A549 (cell line): ENCODE results near the gene UGT1A4. TPM values are rescaled to one million over a fixed set of nuclear protein-coding genes. Genes with fewer than 3 reads are reported as not detected.

Source experiments
- ATAC-seq, 2 experiments: fragments of 200-7000 bp in 1 of 2; fragments of >200 bp in 1 of 2; cut with Nextera tagmentation in 1 of 2; cut with Tn5 transposase in 1 of 2; 3 replicates each; pipeline versions ENCODE4 v1.8.0 to v1.9.1; 2018 to 2020; ENCODE audit warnings: mild to moderate bottlenecking in 1 of 2, moderate library complexity in 1 of 2
- CTCF ChIA-PET: fragments of 300-600 bp; sonication (Branson Sonifier 250); formaldehyde crosslinking; extraction: SDS; loops from one replicate; lab custom pipeline; 2021; ENCODE audit warnings: antibody characterized with exemption, inconsistent platforms; lab: Yijun Ruan, JAX
- POLR2A ChIA-PET: fragments of 350-600 bp; formaldehyde crosslinking; extraction: SDS; loops from one replicate; lab custom pipeline; 2021; ENCODE audit warnings: antibody characterized with exemption, inconsistent platforms; lab: Yijun Ruan, JAX
- DNase-seq, 2 experiments: peaks; one replicate each; pipeline versions ENCODE4 v3.0.0 to v3.0.0-alpha.2; 2011 to 2016; ENCODE audit warnings: low read depth in 1 of 2, low spot score in 1 of 2
- FAIRE-seq: peaks from 2 replicates; lab custom pipeline; 2011; peaks lifted over from hg19 to GRCh38; lab: Jason Lieb, UNC
- H3K27ac ChIP-seq, 2 experiments: fragments of >200 bp; sonication (Bioruptor Twin); formaldehyde crosslinking; 3 replicates each; pipeline ENCODE4 v1.5.1; 2016 to 2017
- H3K4me1 ChIP-seq: fragments of >200 bp; sonication (Bioruptor Twin); formaldehyde crosslinking; 3 replicates; pipeline ENCODE4 v1.6.1; 2016
- H3K4me2 ChIP-seq: fragments of >200 bp; sonication (Bioruptor Twin); formaldehyde crosslinking; 3 replicates; pipeline ENCODE4 v1.6.1; 2016
- H3K4me3 ChIP-seq: fragments of >200 bp; sonication (Bioruptor Twin); formaldehyde crosslinking; 3 replicates; pipeline ENCODE4 v1.5.1; 2016
- H3K9me3 ChIP-seq: fragments of >200 bp; sonication (Bioruptor Twin); formaldehyde crosslinking; 3 replicates; pipeline ENCODE4 v1.6.1; 2016
- BCL3 ChIP-seq: fragments of >200 bp; sonication (Bioruptor Twin); formaldehyde crosslinking; IDR thresholded peaks from 3 replicates; pipeline ENCODE4 v1.6.1; 2016
- BHLHE40 ChIP-seq: IDR thresholded peaks from 2 replicates; pipeline ENCODE4 v1.6.1; 2012; ENCODE audit warnings: low read depth, low read length, inconsistent platforms
- CBX2 ChIP-seq: fragments of 200-600 bp; sonication (generic); IDR thresholded peaks from 2 replicates; pipeline ENCODE4 v1.6.1; 2016; ENCODE audit warnings: low read depth, mild to moderate bottlenecking, borderline replicate concordance
- CHD4 ChIP-seq: fragments of 200-600 bp; sonication (generic); IDR thresholded peaks from 2 replicates; pipeline ENCODE4 v1.6.1; 2016; ENCODE audit warnings: antibody characterized with exemption, mild to moderate bottlenecking, borderline replicate concordance
- CTCF ChIP-seq: fragments of >200 bp; sonication (Bioruptor Twin); formaldehyde crosslinking; IDR thresholded peaks from 3 replicates; pipeline ENCODE4 v1.5.1; 2016
- E2F6 ChIP-seq: IDR thresholded peaks from 2 replicates; pipeline ENCODE4 v1.6.1; 2012; ENCODE audit warnings: low read depth, borderline replicate concordance
- EHF ChIP-seq: fragments of 250-450 bp; sonication (Bioruptor Pico); IDR thresholded peaks from 2 replicates; pipeline ENCODE4 v1.5.0; 2020; ENCODE audit warnings: mild to moderate bottlenecking
- EHMT2 ChIP-seq: fragments of 200-600 bp; sonication (generic); IDR thresholded peaks from 2 replicates; pipeline ENCODE4 v1.6.1; 2016; ENCODE audit warnings: antibody characterized with exemption, low read depth, mild to moderate bottlenecking, moderate library complexity
- FOSB ChIP-seq: fragments of 250-450 bp; sonication (Bioruptor Pico); IDR thresholded peaks from 2 replicates; pipeline ENCODE4 v1.5.0; 2020; ENCODE audit warnings: mild to moderate bottlenecking, moderate library complexity
- FOXS1 ChIP-seq: fragments of 250-450 bp; sonication (Bioruptor Pico); IDR thresholded peaks from 2 replicates; pipeline ENCODE4 v1.5.0; 2020; ENCODE audit warnings: mild to moderate bottlenecking, moderate library complexity
- HDAC2 ChIP-seq: fragments of 200-600 bp; sonication (generic); IDR thresholded peaks from 2 replicates; pipeline ENCODE4 v1.6.1; 2016
- HOXA7 ChIP-seq: fragments of 250-450 bp; sonication (Bioruptor Pico); IDR thresholded peaks from 2 replicates; pipeline ENCODE4 v1.5.0; 2020; ENCODE audit warnings: mild to moderate bottlenecking, moderate library complexity
- JUN ChIP-seq, 2 experiments: fragments of >200 bp; sonication (Bioruptor Twin); formaldehyde crosslinking; IDR thresholded peaks; 2 replicates in 1 of 2; 3 replicates in 1 of 2; pipeline ENCODE4 v1.6.1; 2016 to 2017
- JUNB ChIP-seq: fragments of >200 bp; sonication (Bioruptor Twin); formaldehyde crosslinking; IDR thresholded peaks from 2 replicates; pipeline ENCODE4 v1.6.1; 2016
- MAFK ChIP-seq: fragments of 450-650 bp; IDR thresholded peaks from 2 replicates; pipeline ENCODE4 v1.6.1; 2014; ENCODE audit not compliant: partially characterized antibody
- MAZ ChIP-seq: fragments of 150-350 bp; IDR thresholded peaks from 2 replicates; pipeline ENCODE4 v1.6.1; 2014; ENCODE audit warnings: antibody characterized with exemption, low read depth, low read length, borderline replicate concordance
- MYC ChIP-seq: IDR thresholded peaks from 2 replicates; pipeline ENCODE4 v1.6.1; 2012; ENCODE audit warnings: mild to moderate bottlenecking, inconsistent platforms, low read length, improper control_type of control experiment, borderline replicate concordance
- NR3C1 ChIP-seq: fragments of >200 bp; sonication (Bioruptor Twin); formaldehyde crosslinking; IDR thresholded peaks from 3 replicates; pipeline ENCODE4 v1.6.1; 2017
- REST ChIP-seq: fragments of 200-600 bp; sonication (generic); IDR thresholded peaks from 2 replicates; pipeline ENCODE4 v1.6.1; 2016; ENCODE audit warnings: antibody characterized with exemption, mild to moderate bottlenecking, moderate library complexity
- RFX5 ChIP-seq: fragments of 450-650 bp; IDR thresholded peaks from 2 replicates; pipeline ENCODE4 v1.7.1; 2014; ENCODE audit warnings: antibody characterized with exemption, mild to moderate bottlenecking, moderate library complexity
- SMC3 ChIP-seq: fragments of >200 bp; sonication (Bioruptor Twin); formaldehyde crosslinking; IDR thresholded peaks from 3 replicates; pipeline ENCODE4 v1.6.1; 2018; ENCODE audit warnings: inconsistent platforms
- USF2 ChIP-seq: fragments of 450-650 bp; IDR thresholded peaks from 2 replicates; pipeline ENCODE4 v1.6.1; 2014; ENCODE audit warnings: antibody characterized with exemption
- ZNF302 ChIP-seq: fragments of 250-450 bp; sonication (Bioruptor Pico); IDR thresholded peaks from 2 replicates; pipeline ENCODE4 v1.9.0; 2021; ENCODE audit warnings: inconsistent platforms, mild to moderate bottlenecking, moderate library complexity
- WGBS: methylation state at CpG from one replicate; pipeline ENCODE4 v1.1.6; 2017; ENCODE audit errors: missing lambda C conversion rate; 5-methylcytosine and 5-hydroxymethylcytosine counted together
- polyA plus RNA-seq, 4 experiments: library from polyadenylated mRNA; depleted of rRNA in 3 of 4; stranded (reverse); fragments of >200 nt; fragmentation: RNase III in 1 of 4; extraction: RNeasy Plus Mini Kit Qiagen cat#74134 plus additional on column Dnase treatment in 1 of 4; gene quantifications; 2 replicates in 3 of 4; 3 replicates in 1 of 4; pipeline ENCODE4 v1.2.3, GENCODE V29; 2011 to 2017

The UGT1A4 gene
- polyA plus RNA-seq, 2 of the 4 experiments (the other 2 are of a cell fraction), result 0.13 to 0.14 TPM

- no peak for TF ChIP-seq HOXA7 (CRISPR knock-in tag)
- TF ChIP-seq MYC, result no peak
- TF ChIP-seq RFX5, result no peak
- no peak for TF ChIP-seq NR3C1
Measured at GRCh38 chr2:233773854-233774253, 55.3 kb downstream of the UGT1A4 start (continued).

- FAIRE-seq, result no peak
- TF ChIP-seq BHLHE40, result no peak
- no peak for TF ChIP-seq MAZ
- TF ChIP-seq JUNB, result no peak
- TF ChIP-seq USF2, result peak; percentile 30; the same call in 1 of the 2 replicates
- no peak for TF ChIP-seq BCL3
- no peak for TF ChIP-seq SMC3
Measured at GRCh38 chr2:233775414-233775813, 56.9 kb downstream of the UGT1A4 start.

GRCh38 chr2:233778030-233778429, 59.5 kb downstream of the UGT1A4 start, which contains the start of gene MROH2A:
Gene MROH2A (plus strand): TSS chr2:233778330. CDS start chr2:233779359, 1,029 bp downstream.
- Histone ChIP-seq H3K4me2 (no peak within 1 kb of the TSS), H3K4me1 (no peaks in the 10 kb centered on the region), H3K4me3 (no peak within 1 kb of the TSS), H3K9me3 (peaks cover 28% of the 10 kb centered on the region), H3K27ac (peak within 1 kb of the TSS in 1 of 2 experiments; percentile 51; a peak in 2 of 6 replicates)
- TF ChIP-seq CTCF (no peak), MAFK (no peak), JUN (IDR thresholded peaks at IDR 0.05) (no peak), JUNB (no peak), CHD4 (no peak), FOXS1 (CRISPR knock-in tag) (no peak), CBX2 (no peak), HDAC2 (no peak), E2F6 (no peak), HOXA7 (CRISPR knock-in tag) (no peak)
- DNase-seq, result no peak
- no peak for FAIRE-seq
- ChIA-PET POLR2A (no interaction called here), CTCF (no interaction called here)
- ATAC-seq, result no peak
- WGBS, result 89% methylated on average over 2 of the region's 2 CpGs

More at GRCh38 chr2:233775414-233775813, 56.9 kb downstream of the UGT1A4 start:
- no peaks in the 10 kb centered on the region for H3K4me1 ChIP-seq
- CTCF ChIA-PET, result interaction anchor here (0.6 to 2.2 kb wide), 3 partner anchors 11 to 92 kb away, joined by 3 to 5 read pairs (median 5); no protein-coding TSS in a partner anchor
- DNase-seq, result no peak
- no peak overlapping the region for H3K4me3 ChIP-seq
- POLR2A ChIA-PET, result no interaction called here
- peak overlapping the region in 1 of 2 experiments; percentile 40; a peak in 3 of 6 replicates for H3K27ac ChIP-seq
- no peak for ATAC-seq
- 97% methylated on average over 6 of the region's 6 CpGs for WGBS
- H3K9me3 ChIP-seq, result peaks cover 28% of the 10 kb centered on the region
- H3K4me2 ChIP-seq, result no peak overlapping the region

GRCh38 chr2:233779722-233780121, 61.2 kb downstream of the UGT1A4 start:
- FAIRE-seq, result no peak
- H3K4me3 ChIP-seq, result no peak overlapping the region
- ChIA-PET POLR2A (no interaction called here), CTCF (interaction anchor here (0.5 to 1.2 kb wide), 3 partner anchors 10 to 26 kb away, joined by 3 read pairs; no protein-coding TSS in a partner anchor)
- H3K4me1 ChIP-seq, result no peaks in the 10 kb centered on the region
- H3K4me2 ChIP-seq, result no peak overlapping the region
- ATAC-seq, result no peak
- 86% methylated on average over 3 of the region's 4 CpGs for WGBS
- no peak overlapping the region for H3K27ac ChIP-seq
- peaks cover 28% of the 10 kb centered on the region for H3K9me3 ChIP-seq
- DNase-seq, result no peak
- TF ChIP-seq EHMT2 (no peak), FOSB (CRISPR knock-in tag) (no peak), JUNB (no peak), BCL3 (no peak), ZNF302 (CRISPR knock-in tag) (no peak), EHF (no peak), REST (no peak)
